HG03378 (cell line): ENCODE measurements around the gene SNPH.

Experiments used
- ATAC-seq: cut with Tn5 transposase; IDR thresholded peaks from one replicate; pipeline ENCODE4 v1.9.1; 2021; ENCODE audit warnings: mild to moderate bottlenecking, moderate library complexity; ENCODE audit not compliant: unreplicated experiment

Gene SNPH

GRCh38 chr20:1263853-1264252, 2.2 kb upstream of the SNPH start:
- no peak for ATAC-seq

GRCh38 chr20:1264727-1265126, 1.4 kb upstream of the SNPH start:
- no peak for ATAC-seq

- ATAC-seq = no peak
Measured at GRCh38 chr20:1265226-1265915, 723 bp upstream of the SNPH start.

- ATAC-seq = no peak
Measured at GRCh38 chr20:1265916-1266166, 253 bp upstream of the SNPH start.

GRCh38 chr20:1267161-1267560, 1.1 kb downstream of the SNPH start:
- ATAC-seq = no peak

GRCh38 chr20:1267809-1268374, 1.8 kb downstream of the SNPH start:
- ATAC-seq = no peak

- ATAC-seq = no peak
Measured at GRCh38 chr20:1269235-1269634, 3.1 kb downstream of the SNPH start.

- ATAC-seq = no peak
Measured at GRCh38 chr20:1269850-1270249, 3.8 kb downstream of the SNPH start.

- ATAC-seq = no peak
Measured at GRCh38 chr20:1272368-1273100, 6.4 kb downstream of the SNPH start.

GRCh38 chr20:1273366-1273765, 7.3 kb downstream of the SNPH start:
- ATAC-seq = no peak

- no peak for ATAC-seq
Measured at GRCh38 chr20:1274485-1275311, 8.6 kb downstream of the SNPH start.

- ATAC-seq = no peak
Measured at GRCh38 chr20:1275919-1276318, 9.8 kb downstream of the SNPH start.

GRCh38 chr20:1277529-1278322, 11.6 kb downstream of the SNPH start:
- ATAC-seq = no peak

- no peak for ATAC-seq
Measured at GRCh38 chr20:1278993-1279392, 12.9 kb downstream of the SNPH start.

GRCh38 chr20:1280195-1281102, 14.4 kb downstream of the SNPH start:
- ATAC-seq = no peak

GRCh38 chr20:1281279-1282057, 15.4 kb downstream of the SNPH start:
- no peak for ATAC-seq

- ATAC-seq = no peak
Measured at GRCh38 chr20:1282966-1283365, 16.9 kb downstream of the SNPH start.

GRCh38 chr20:1283522-1284510, 17.7 kb downstream of the SNPH start:
- no peak for ATAC-seq
